Uterus (tissue), 2 donors: ENCODE measurements around the gene OPCML.

Experiments
- POLR2A ChIP-seq, 2 donors: fragments of 450-650 bp; IDR thresholded peaks; one replicate each; pipeline ENCODE4 v1.6.1; 2016; ENCODE audit warnings: antibody characterized with exemption in 2 of 2, mild to moderate bottlenecking in 1 of 2, moderate library complexity in 1 of 2
- TF ChIP-seq, protein P1 (sequence below), 4 experiments: fragments of 200-600 bp in 2 of 4; fragments of 450-650 bp in 2 of 4; sonication (generic) in 2 of 4; IDR thresholded peaks; one replicate each; pipeline ENCODE4 v1.5.1; 2016 to 2019; ENCODE audit warnings: antibody characterized with exemption in 4 of 4, mild to moderate bottlenecking in 2 of 4, moderate library complexity in 1 of 4

DNA sequence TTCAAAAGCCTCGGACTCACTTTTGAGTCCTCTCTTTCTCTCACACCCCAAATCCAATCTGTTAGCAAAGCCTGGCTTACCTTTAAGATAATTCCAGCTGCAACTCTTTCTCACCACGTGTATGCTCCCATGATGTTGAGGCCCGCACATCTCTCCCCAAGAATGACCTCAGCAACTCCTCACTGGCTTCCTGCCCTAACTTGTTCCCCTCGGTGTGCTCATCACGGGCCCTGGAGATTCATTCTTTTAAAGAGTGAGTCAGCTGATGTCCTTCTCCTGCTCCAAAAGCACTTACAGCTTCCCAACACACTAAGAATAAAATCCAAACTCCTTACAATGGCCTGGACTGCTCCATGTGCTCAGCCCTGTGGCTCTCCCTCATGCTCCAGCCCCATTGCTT lies 1041.3 kb downstream of the OPCML start:
- no peak for TF ChIP-seq POLR2A (IDR thresholded peaks at IDR 0.05)
- TF ChIP-seq, protein P1, sequence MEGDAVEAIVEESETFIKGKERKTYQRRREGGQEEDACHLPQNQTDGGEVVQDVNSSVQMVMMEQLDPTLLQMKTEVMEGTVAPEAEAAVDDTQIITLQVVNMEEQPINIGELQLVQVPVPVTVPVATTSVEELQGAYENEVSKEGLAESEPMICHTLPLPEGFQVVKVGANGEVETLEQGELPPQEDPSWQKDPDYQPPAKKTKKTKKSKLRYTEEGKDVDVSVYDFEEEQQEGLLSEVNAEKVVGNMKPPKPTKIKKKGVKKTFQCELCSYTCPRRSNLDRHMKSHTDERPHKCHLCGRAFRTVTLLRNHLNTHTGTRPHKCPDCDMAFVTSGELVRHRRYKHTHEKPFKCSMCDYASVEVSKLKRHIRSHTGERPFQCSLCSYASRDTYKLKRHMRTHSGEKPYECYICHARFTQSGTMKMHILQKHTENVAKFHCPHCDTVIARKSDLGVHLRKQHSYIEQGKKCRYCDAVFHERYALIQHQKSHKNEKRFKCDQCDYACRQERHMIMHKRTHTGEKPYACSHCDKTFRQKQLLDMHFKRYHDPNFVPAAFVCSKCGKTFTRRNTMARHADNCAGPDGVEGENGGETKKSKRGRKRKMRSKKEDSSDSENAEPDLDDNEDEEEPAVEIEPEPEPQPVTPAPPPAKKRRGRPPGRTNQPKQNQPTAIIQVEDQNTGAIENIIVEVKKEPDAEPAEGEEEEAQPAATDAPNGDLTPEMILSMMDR (IDR thresholded peaks at IDR 0.05), result no peak
